Gastroesophageal sphincter (tissue), 3 donors: ENCODE results near the gene RNF212.

Experiments used
- CTCF ChIP-seq, 4 experiments: fragments of 200-600 bp in 2 of 4; fragments of 450-650 bp in 2 of 4; sonication (generic) in 1 of 4; IDR thresholded peaks; one replicate each; pipeline ENCODE4 v1.5.1; 2017 to 2019; ENCODE audit warnings: antibody characterized with exemption in 4 of 4, mild to moderate bottlenecking in 2 of 4, moderate library complexity in 2 of 4
- EP300 ChIP-seq: sonication (generic); formaldehyde crosslinking; IDR thresholded peaks from one replicate; pipeline ENCODE4 v1.6.1; 2017; ENCODE audit warnings: antibody characterized with exemption, mild to moderate bottlenecking
- POLR2A ChIP-seq, 2 donors: fragments of 450-650 bp; IDR thresholded peaks; one replicate each; pipeline ENCODE4 v1.6.1; 2017; ENCODE audit warnings: antibody characterized with exemption in 2 of 2, mild to moderate bottlenecking in 2 of 2, moderate library complexity in 1 of 2
- POLR2AphosphoS5 ChIP-seq: sonication (generic); formaldehyde crosslinking; IDR thresholded peaks from one replicate; pipeline ENCODE4 v1.6.1; 2017; ENCODE audit warnings: antibody characterized with exemption

GRCh38 chr4:1062419-1062818 lies 50.9 kb downstream of the RNF212 start:
- no peak for TF ChIP-seq POLR2A (IDR thresholded peaks at IDR 0.05)
- TF ChIP-seq CTCF (IDR thresholded peaks at IDR 0.05) = no peak
- TF ChIP-seq POLR2AphosphoS5 = no peak
- no peak for TF ChIP-seq EP300
